PC-3 (cell line): ENCODE data around the gene ZHX3. TPM values are rescaled to one million over a fixed set of nuclear protein-coding genes. Genes with fewer than 3 reads are reported as not detected.

Source experiments
- ATAC-seq: fragments of 200-7000 bp; cut with Tn5 transposase; 2 replicates; pipeline ENCODE4 v1.9.1; 2020; ENCODE audit warnings: mild to moderate bottlenecking, moderate library complexity
- BruUV-seq: library from RNA; stranded (reverse); fragments of 400-500 nt; replicated peaks from 2 replicates; lab custom pipeline; 2021; lab: Mats Ljungman, UMichigan
- CTCF ChIA-PET: fragments of 300-600 bp; sonication (Branson Sonifier 250); formaldehyde crosslinking; loops from one replicate; lab custom pipeline; 2022; ENCODE audit warnings: antibody characterized with exemption; lab: Charles Lee
- POLR2A ChIA-PET: fragments of 300-600 bp; sonication (Branson Sonifier 250); formaldehyde crosslinking; loops from one replicate; lab custom pipeline; 2022; ENCODE audit warnings: antibody characterized with exemption; ENCODE audit not compliant: unreplicated experiment; lab: Charles Lee
- DNase-seq: peaks from one replicate; pipeline ENCODE4 v3.0.0-alpha.2; 2015
- H2AFZ ChIP-seq: fragments of 300-600 bp; sonication (generic); 2 replicates; pipeline ENCODE4 v1.6.0; 2016; ENCODE audit warnings: antibody characterized with exemption, low read length
- H3F3A ChIP-seq: fragments of 300-600 bp; sonication (generic); one replicate; pipeline ENCODE4 v1.6.0; 2017; ENCODE audit warnings: antibody characterized with exemption, low read length, control low read depth, mild to moderate bottlenecking; ENCODE audit not compliant: unreplicated experiment
- H3K27ac ChIP-seq: fragments of 300-600 bp; sonication (generic); 2 replicates; pipeline ENCODE4 v1.5.1; 2016; ENCODE audit warnings: mild to moderate bottlenecking, low read length
- H3K27me3 ChIP-seq: fragments of 300-600 bp; sonication (generic); 2 replicates; pipeline ENCODE4 v1.6.1; 2016; ENCODE audit warnings: low read length, mixed read lengths
- H3K36me3 ChIP-seq: fragments of 300-600 bp; sonication (generic); 2 replicates; pipeline ENCODE4 v1.6.1; 2016; ENCODE audit warnings: low read depth, mixed run types, low read length, mixed read lengths
- H3K4me1 ChIP-seq: fragments of 300-600 bp; sonication (generic); 2 replicates; pipeline ENCODE4 v1.5.1; 2016; ENCODE audit warnings: low read length; ENCODE audit not compliant: insufficient read depth
- H3K4me2 ChIP-seq: fragments of 300-600 bp; sonication (generic); 2 replicates; pipeline ENCODE4 v1.6.0; 2016; ENCODE audit warnings: low read length
- H3K4me3 ChIP-seq: fragments of 300-600 bp; sonication (generic); 2 replicates; pipeline ENCODE4 v1.5.1; 2016; ENCODE audit warnings: mild to moderate bottlenecking, low read length, mixed read lengths
- H3K79me2 ChIP-seq: fragments of 300-600 bp; sonication (generic); 2 replicates; pipeline ENCODE4 v1.6.1; 2017; ENCODE audit warnings: low read length, mixed read lengths
- H3K9ac ChIP-seq: fragments of 300-600 bp; sonication (generic); 2 replicates; pipeline ENCODE4 v1.6.0; 2016; ENCODE audit warnings: mild to moderate bottlenecking, low read length
- H3K9me2 ChIP-seq: fragments of 300-600 bp; sonication (generic); replicated peaks from 2 replicates; pipeline ENCODE4 v1.6.1; 2016; ENCODE audit warnings: mixed run types, low read length, mixed read lengths
- H3K9me3 ChIP-seq: fragments of 300-600 bp; sonication (generic); 2 replicates; pipeline ENCODE4 v1.6.1; 2016; ENCODE audit warnings: low read length, mixed read lengths
- H4K20me1 ChIP-seq: fragments of 300-600 bp; sonication (generic); 2 replicates; pipeline ENCODE4 v1.6.1; 2016; ENCODE audit warnings: low read length, mixed read lengths
- CTCF ChIP-seq: fragments of 300-600 bp; sonication (generic); conservative IDR thresholded peaks from 2 replicates; pipeline ENCODE4 v1.5.1; 2017; ENCODE audit warnings: antibody characterized with exemption, low read depth, mild to moderate bottlenecking, low read length
- EZH2 ChIP-seq: fragments of 300-600 bp; sonication (generic); IDR thresholded peaks from one replicate; pipeline ENCODE4 v1.6.1; 2017; ENCODE audit warnings: antibody characterized with exemption, mild to moderate bottlenecking, low read length; ENCODE audit not compliant: unreplicated experiment
- EZH2phosphoT487 ChIP-seq: fragments of 300-600 bp; sonication (generic); IDR thresholded peaks from 2 replicates; pipeline ENCODE4 v1.6.1; 2018; ENCODE audit warnings: mild to moderate bottlenecking, antibody characterized with exemption, low read length, borderline replicate concordance
- intact Hi-C: fragments of 100-400 bp; cut with micrococcal nuclease; formaldehyde crosslinking; loops from 2 replicates; pipeline ENCODE4 v1.9.0; 2023
- total RNA-seq: library from RNA; depleted of rRNA; stranded (reverse); fragments of >200 nt; gene quantifications from 2 replicates; pipeline ENCODE4 v1.2.3, GENCODE V29; 2014

ZHX3 gene
- total RNA-seq, 1 experiment from 2014 or later: 14.0 TPM

GRCh38 chr20:41158082-41158625 is 159.4 kb downstream of the ZHX3 start:
- no peaks in the 10 kb centered on the region for H3K9me2 ChIP-seq
- peaks cover 29% of the 10 kb centered on the region; the same call in 1 of the 2 replicates for H4K20me1 ChIP-seq
- H3K4me3 ChIP-seq: no peak overlapping the region
- no peak overlapping the region for H3K9ac ChIP-seq
- intact Hi-C loops: no loop called here
- H2AFZ ChIP-seq: no peak overlapping the region
- peaks cover 38% of the 10 kb centered on the region for H3K79me2 ChIP-seq
- H3K36me3 ChIP-seq: peaks cover 11% of the 10 kb centered on the region; the same call in 1 of the 2 replicates
- TF ChIP-seq EZH2 (no peak), CTCF (no peak), EZH2phosphoT487 (no peak)
- no peaks in the 10 kb centered on the region for H3K27me3 ChIP-seq
- ATAC-seq (no peak), DNase-seq (no peak)
- POLR2A ChIA-PET: no interaction called here
- CTCF ChIA-PET: interaction anchor here (0.6 kb wide), 1 partner anchor 63 kb away, joined by 3 read pairs; no protein-coding TSS in a partner anchor
- H3K27ac ChIP-seq: no peak overlapping the region
- H3K4me1 ChIP-seq: no peaks in the 10 kb centered on the region
- H3F3A ChIP-seq: no peaks in the 10 kb centered on the region
- no peaks in the 10 kb centered on the region for H3K9me3 ChIP-seq
- H3K4me2 ChIP-seq: no peak overlapping the region
- no TSS peak for BruUV-seq

DNA sequence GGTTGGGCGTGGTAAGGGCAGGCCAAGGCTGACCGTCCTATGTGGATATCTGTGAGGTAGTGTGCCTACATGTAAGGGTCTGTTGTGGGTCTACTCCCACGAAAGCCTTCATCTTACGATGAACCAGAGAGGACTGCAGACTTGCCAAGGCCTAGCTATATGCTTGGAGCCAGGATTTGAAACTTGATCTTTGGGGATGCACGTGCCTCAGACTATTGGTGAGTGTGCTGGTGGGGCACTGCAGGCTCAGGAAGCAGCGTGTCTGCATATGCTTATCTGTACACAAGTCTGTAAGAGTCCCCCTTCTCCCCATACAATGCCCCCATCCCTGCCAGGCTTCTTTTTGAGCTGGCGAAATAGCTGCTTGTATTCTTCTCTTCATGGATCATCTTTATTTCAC is 162.3 kb downstream of the ZHX3 start:
- H3K27ac ChIP-seq: no peak overlapping the region
- H3K4me3 ChIP-seq: no peak overlapping the region
- intact Hi-C loops: no loop called here
- no peaks in the 10 kb centered on the region for H3F3A ChIP-seq
- no peak overlapping the region for H3K9ac ChIP-seq
- POLR2A ChIA-PET: no interaction called here
- CTCF ChIA-PET: interaction anchor here (1.0 kb wide), 1 partner anchor 185 kb away, joined by 3 read pairs; the partner anchor contains the start of gene LPIN3
- H4K20me1 ChIP-seq: peaks cover 46% of the 10 kb centered on the region; the same call in 1 of the 2 replicates
- no peaks in the 10 kb centered on the region for H3K9me2 ChIP-seq
- no TSS peak for BruUV-seq
- DNase-seq (no peak), ATAC-seq (no peak)
- peaks cover 67% of the 10 kb centered on the region for H3K79me2 ChIP-seq
- H3K4me2 ChIP-seq: no peak overlapping the region
- H2AFZ ChIP-seq: no peak overlapping the region
- H3K36me3 ChIP-seq: peaks cover 8% of the 10 kb centered on the region; the same call in 1 of the 2 replicates
- TF ChIP-seq CTCF (no peak), EZH2phosphoT487 (no peak), EZH2 (no peak)
- H3K4me1 ChIP-seq: no peaks in the 10 kb centered on the region
- no peaks in the 10 kb centered on the region for H3K9me3 ChIP-seq
- H3K27me3 ChIP-seq: no peaks in the 10 kb centered on the region

- POLR2A ChIA-PET: no interaction called here
- peaks cover 73% of the 10 kb centered on the region for H3K79me2 ChIP-seq
Measured at GRCh38 chr20:41154436-41155176, 162.9 kb downstream of the ZHX3 start.

More at GRCh38 chr20:41154436-41155176, 162.9 kb downstream of the ZHX3 start:
- BruUV-seq: no TSS peak
- Histone ChIP-seq H3K27me3 (no peaks in the 10 kb centered on the region), H3F3A (no peaks in the 10 kb centered on the region), H3K4me2 (no peak overlapping the region), H3K4me1 (peaks cover 5% of the 10 kb centered on the region; the same call in 1 of the 2 replicates), H4K20me1 (peaks cover 50% of the 10 kb centered on the region; the same call in 1 of the 2 replicates), H2AFZ (no peak overlapping the region), H3K9me2 (no peaks in the 10 kb centered on the region), H3K9me3 (no peaks in the 10 kb centered on the region), H3K9ac (no peak overlapping the region), H3K4me3 (no peak overlapping the region), H3K36me3 (peaks cover 2% of the 10 kb centered on the region; the same call in 1 of the 2 replicates), H3K27ac (no peak overlapping the region)
- CTCF ChIA-PET: interaction anchor here (1.0 kb wide), 1 partner anchor 186 kb away, joined by 3 read pairs; the partner anchor contains the start of gene LPIN3
- TF ChIP-seq CTCF: no peak
- no peak for TF ChIP-seq EZH2
- no peak for TF ChIP-seq EZH2phosphoT487
- DNase-seq: no peak
- intact Hi-C loops: no loop called here
- no peak for ATAC-seq
